IPS-18c (cell line): ENCODE results near the gene USP10.

Source experiments
- H3K4me3 ChIP-seq: 2 replicates; pipeline ENCODE4 v1.7.0; 2013; ENCODE audit warnings: low read depth, mild to moderate bottlenecking, low read length, moderate library complexity; ENCODE audit not compliant: insufficient read depth
- H3K9me3 ChIP-seq: one replicate; pipeline ENCODE4 v1.6.1; 2013; ENCODE audit warnings: mild to moderate bottlenecking, low read length, moderate library complexity; ENCODE audit not compliant: control insufficient read depth, insufficient read depth

USP10 gene

DNA sequence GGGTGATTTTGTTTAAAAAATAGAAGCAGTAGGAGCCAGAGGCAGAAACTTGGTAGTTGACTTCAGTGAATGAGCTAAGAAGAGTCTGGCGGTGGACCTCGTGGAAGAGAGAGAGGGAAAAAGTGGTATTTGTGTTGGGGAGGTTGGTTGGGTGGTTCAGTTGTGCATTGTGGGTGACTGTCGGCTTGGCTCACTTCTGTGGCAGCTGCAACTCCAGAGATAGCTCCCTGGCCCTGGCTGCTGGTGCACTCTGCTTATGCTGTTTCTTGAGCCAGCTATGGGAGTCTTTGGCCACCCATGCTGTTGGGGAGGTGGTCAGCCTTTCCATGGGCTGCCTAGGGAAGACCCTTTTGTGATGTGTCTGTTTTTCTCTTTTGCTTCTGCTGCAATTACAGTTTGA is 69.6 kb downstream of the USP10 start:
- Histone ChIP-seq H3K9me3 (no peaks in the 10 kb centered on the region), H3K4me3 (no peak overlapping the region)

DNA sequence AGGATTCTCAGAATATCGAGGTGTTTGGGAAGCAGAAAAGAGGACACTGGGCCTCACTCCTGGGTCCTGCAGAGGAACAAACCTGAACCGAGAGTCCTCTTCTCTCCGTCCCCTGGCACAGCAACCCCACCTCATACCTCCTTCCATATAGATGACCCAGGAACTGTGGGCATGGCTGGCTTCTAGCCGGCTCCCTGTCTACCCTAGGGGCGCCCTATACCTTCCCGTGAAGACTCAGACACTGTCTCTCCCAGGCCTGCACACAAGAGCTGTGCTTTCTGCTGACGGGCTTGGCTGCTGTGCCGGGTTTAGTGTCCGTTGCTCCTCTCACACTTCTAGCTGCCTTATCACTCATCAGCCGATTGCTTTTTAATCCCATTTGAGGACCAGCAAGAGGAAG is 73.5 kb downstream of the USP10 start:
- H3K4me3 ChIP-seq, result no peak overlapping the region
- H3K9me3 ChIP-seq, result no peaks in the 10 kb centered on the region

DNA sequence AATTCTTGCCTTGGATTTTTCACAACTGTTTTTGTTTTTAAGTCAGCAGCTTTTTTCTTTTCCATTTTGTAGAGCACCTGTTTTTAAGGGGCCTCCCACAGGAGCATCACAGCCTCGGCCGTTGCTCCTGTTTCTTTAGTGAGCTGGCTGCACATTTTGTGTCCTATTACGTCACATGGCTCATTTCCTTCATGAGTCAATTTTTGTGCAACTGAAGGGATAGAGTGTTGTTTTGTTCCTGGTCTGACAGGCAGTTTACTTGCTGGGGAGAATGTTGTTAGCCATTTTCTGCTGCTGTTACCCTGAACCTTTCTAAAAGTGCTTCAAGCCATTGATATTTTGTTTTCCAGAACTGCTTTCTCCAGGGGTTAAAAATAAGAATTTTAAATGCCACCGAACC is 75.0 kb downstream of the USP10 start:
- H3K4me3 ChIP-seq, result no peak overlapping the region

GRCh38 chr16:84775262-84775810 is 75.5 kb downstream of the USP10 start:
- no peak overlapping the region for H3K4me3 ChIP-seq

More for the DNA sequence above, 75.0 kb downstream of the USP10 start:
- no peaks in the 10 kb centered on the region for H3K9me3 ChIP-seq

GRCh38 chr16:84777435-84777834 is 77.6 kb downstream of the USP10 start:
- no peak overlapping the region for H3K4me3 ChIP-seq
- H3K9me3 ChIP-seq, result no peaks in the 10 kb centered on the region

More at GRCh38 chr16:84775262-84775810, 75.5 kb downstream of the USP10 start:
- no peaks in the 10 kb centered on the region for H3K9me3 ChIP-seq

DNA sequence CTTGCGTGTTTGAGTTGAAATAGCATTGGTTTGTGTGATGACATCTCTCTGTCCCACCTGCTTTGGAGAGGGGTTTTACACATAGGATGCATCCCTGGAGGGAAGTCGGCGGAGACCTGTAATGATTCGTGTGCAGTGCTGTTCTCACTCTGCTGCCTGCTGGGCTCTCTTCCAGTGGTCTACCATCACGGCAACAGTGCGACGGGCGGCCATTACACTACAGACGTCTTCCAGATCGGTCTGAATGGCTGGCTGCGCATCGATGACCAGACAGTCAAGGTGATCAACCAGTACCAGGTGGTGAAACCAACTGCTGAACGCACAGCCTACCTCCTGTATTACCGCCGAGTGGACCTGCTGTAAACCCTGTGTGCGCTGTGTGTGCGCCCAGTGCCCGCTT is 78.9 kb downstream of the USP10 start:
- no peak overlapping the region for H3K4me3 ChIP-seq
- H3K9me3 ChIP-seq, result no peaks in the 10 kb centered on the region

- Histone ChIP-seq H3K9me3 (no peaks in the 10 kb centered on the region), H3K4me3 (no peak overlapping the region)
These were observed 80.3 kb downstream of the USP10 start for GRCh38 chr16:84780063-84780462.

GRCh38 chr16:84780544-84781376 is 81.0 kb downstream of the USP10 start:
- H3K9me3 ChIP-seq, result no peaks in the 10 kb centered on the region

DNA sequence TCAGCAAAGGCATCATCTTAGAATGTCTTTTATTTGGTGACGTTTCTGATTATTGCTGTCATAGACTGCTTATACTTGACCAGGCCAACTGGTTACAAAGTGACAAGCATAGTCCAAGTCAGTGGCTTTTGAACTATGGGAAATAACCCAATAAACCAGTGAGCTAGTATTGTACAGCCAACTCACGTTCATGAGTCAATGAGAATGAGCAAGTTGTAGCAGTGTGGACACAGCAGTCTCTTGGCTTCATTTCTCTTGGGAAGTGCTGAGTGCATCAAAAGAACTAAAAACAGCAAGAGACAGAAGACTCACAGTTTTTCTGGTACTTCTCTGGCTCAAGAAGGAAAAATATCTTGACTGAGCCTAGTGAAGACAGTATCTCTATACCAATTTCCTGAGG is 83.0 kb downstream of the USP10 start:
- Histone ChIP-seq H3K9me3 (no peaks in the 10 kb centered on the region), H3K4me3 (no peak overlapping the region)

More at GRCh38 chr16:84780544-84781376, 81.0 kb downstream of the USP10 start:
- H3K4me3 ChIP-seq, result no peak overlapping the region

GRCh38 chr16:84785843-84786581 is 86.2 kb downstream of the USP10 start:
- no peaks in the 10 kb centered on the region for H3K9me3 ChIP-seq
- no peak overlapping the region for H3K4me3 ChIP-seq

DNA sequence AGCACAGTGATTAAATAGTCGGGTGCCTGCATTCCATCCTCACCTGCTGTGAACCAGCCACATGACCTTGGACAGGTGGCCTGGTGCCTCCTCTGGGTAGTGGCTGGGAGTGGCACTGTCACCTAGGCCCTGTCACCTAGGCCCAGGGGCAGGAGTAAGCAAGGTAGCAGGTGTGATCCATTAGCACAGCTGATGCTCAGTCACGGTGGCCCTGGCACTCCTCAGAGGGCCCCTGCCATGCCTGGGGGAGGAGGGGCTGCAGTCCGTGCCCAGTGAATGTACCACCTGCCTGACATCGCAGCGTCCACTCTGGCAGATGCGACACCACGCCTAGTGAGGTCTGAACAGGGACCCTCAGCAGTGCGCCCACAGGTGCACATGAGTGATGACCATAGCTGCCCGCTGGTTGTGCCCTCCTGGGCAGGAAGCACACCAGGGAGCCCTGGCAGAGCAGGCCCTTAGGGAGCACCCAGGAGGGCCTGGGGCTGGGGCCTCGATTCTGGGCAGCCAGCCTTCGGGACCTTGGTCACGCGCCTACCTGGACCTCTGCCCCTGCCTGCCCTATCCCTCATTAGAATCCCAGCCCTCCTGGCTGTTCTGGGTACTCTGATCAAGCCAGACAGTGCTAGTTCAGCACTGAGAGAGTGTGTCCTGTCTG is 86.9 kb downstream of the USP10 start:
- H3K9me3 ChIP-seq, result no peaks in the 10 kb centered on the region
- no peak overlapping the region for H3K4me3 ChIP-seq

DNA sequence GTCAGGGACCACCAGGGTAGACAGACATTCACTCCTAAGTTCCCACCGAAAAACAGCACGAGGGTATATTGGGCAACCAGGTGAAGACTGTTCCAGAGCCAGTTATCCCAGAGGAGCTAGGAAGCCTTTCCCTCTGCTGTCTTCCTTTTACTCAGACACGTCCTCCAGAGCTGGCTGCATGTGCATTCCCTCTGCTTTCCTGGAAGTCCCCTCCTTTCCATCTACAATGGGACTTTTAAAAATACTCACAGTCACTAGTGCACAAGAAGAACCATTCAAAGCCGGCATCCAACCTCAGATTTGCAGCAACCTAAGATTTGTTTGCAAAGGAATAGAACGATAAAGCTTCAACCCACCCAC is 87.4 kb downstream of the USP10 start:
- Histone ChIP-seq H3K9me3 (no peaks in the 10 kb centered on the region), H3K4me3 (no peak overlapping the region)

DNA sequence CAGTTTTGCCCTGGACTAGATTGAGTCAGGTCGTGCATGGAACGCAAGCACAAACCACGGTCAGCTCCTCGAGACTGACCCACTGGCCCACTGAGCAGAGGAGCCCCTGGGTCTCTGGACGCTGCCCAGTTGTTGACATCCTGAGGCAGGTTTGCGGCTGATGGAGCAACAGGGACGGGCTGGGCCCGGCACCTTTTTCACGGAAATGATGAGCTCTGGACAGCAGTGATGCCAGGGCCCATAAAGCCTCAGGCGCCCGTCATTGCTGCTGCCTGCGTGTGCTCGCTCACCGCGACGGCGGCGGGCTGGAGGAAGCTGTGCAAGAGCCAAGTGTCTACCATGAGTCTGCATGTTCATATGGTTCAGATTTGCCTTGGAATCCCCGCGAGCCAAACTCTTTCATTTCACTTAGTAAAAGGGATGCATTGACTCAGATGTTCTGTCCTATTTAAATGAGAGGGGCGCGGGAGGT is 89.2 kb downstream of the USP10 start:
- Histone ChIP-seq H3K4me3 (no peak overlapping the region), H3K9me3 (no peaks in the 10 kb centered on the region)

- H3K9me3 ChIP-seq, result no peaks in the 10 kb centered on the region
- H3K4me3 ChIP-seq, result no peak overlapping the region
These were observed 89.6 kb downstream of the USP10 start for GRCh38 chr16:84789431-84789830.

DNA sequence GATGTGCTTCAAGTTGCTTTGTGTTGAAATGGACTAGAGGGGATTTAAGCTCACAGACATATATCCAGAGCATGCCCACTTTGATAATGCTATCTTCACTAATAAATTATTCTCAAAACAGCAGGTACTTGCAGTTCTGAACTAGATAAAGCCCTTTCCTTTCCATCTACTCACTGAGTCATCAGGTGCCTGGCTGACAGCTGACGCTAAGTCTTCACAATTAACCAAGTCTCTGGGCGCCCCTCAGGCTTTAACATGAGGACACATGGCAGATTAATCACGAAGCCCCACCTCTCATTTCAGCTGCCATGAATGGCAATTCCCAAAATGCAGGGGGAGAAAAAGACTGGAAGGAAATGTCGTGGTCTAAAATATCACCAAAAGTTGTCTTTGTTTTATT is 90.5 kb downstream of the USP10 start:
- H3K9me3 ChIP-seq, result no peaks in the 10 kb centered on the region
- H3K4me3 ChIP-seq, result no peak overlapping the region

DNA sequence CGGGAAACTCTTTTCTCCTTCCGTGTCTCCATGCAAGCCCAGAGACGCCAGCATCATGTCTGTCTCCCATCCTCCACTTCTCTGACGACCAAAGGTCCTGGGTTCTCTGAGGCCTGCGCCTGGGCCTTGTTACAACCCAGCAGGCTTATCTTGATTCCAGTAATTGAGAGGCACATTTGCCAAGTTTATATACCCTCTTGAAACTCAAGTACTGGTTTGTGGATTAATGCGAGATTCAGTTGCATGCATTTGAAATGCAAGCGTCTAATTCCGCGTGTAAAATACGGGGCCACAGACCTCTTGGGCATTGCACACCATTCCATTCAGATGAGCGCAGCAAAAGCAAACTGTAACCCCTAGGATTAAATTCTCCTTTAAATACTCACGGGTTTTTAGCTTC is 91.3 kb downstream of the USP10 start:
- Histone ChIP-seq H3K9me3 (no peaks in the 10 kb centered on the region), H3K4me3 (no peak overlapping the region)

- Histone ChIP-seq H3K4me3 (no peak overlapping the region), H3K9me3 (no peaks in the 10 kb centered on the region)
These were observed 91.7 kb downstream of the USP10 start for GRCh38 chr16:84791501-84791900.
